HL-60 (cell line): ENCODE measurements around the gene TMEM127.
A peak's percentile ranks its signal among the peaks of the same experiment; 100 is the strongest.

ENCODE experiments used
- CTCF ChIP-seq: IDR thresholded peaks from one replicate; pipeline ENCODE4 v1.5.1; 2011; ENCODE audit warnings: low read length, control low read depth, inconsistent platforms; ENCODE audit not compliant: insufficient read depth
- POLR2AphosphoS5 ChIP-seq: IDR thresholded peaks from 2 replicates; pipeline ENCODE4 v1.6.1; 2012; ENCODE audit warnings: low read depth
- REST ChIP-seq: IDR thresholded peaks from 2 replicates; pipeline ENCODE4 v1.6.1; 2012; ENCODE audit warnings: low read depth; ENCODE audit not compliant: insufficient replicate concordance
- SPI1 ChIP-seq: IDR thresholded peaks from 2 replicates; pipeline ENCODE4 v1.6.1; 2012; ENCODE audit warnings: low read depth, mild to moderate bottlenecking, borderline replicate concordance

- no peak for TF ChIP-seq CTCF
- 0 out of 2 replicates have a peak, but pooled peaks have one; percentile 0 for TF ChIP-seq SPI1
- peak; percentile 41 for TF ChIP-seq REST
- TF ChIP-seq POLR2AphosphoS5, result peak; percentile 91
Observed at GRCh38 chr2:96305091-96305978, 39.5 kb upstream of the TMEM127 start, which contains the start of gene SNRNP200.
